ENCODE results near the gene MAB21L3. TPM values are rescaled to one million over a fixed set of nuclear protein-coding genes. Genes with fewer than 3 reads are reported as not detected.

The MAB21L3 gene
- total RNA-seq, 1 donor from 2014 or later: not detected

GRCh38 chr1:116107371-116107770, 3.8 kb upstream of the MAB21L3 start:
- no peak for DNase-seq (ENCODE audit: extremely low read depth, low read depth, low spot score)

- DNase-seq (ENCODE audit: extremely low read depth, low read depth, low spot score): no peak
Observed at GRCh38 chr1:116111524-116112021, 374 bp downstream of the MAB21L3 start.

GRCh38 chr1:116112388-116113140, 1.4 kb downstream of the MAB21L3 start:
- DNase-seq (ENCODE audit: extremely low read depth, low read depth, low spot score): no peak

GRCh38 chr1:116113615-116114014, 2.4 kb downstream of the MAB21L3 start:
- no peak for DNase-seq (ENCODE audit: extremely low read depth, low read depth, low spot score)

- DNase-seq (ENCODE audit: extremely low read depth, low read depth, low spot score): no peak
Observed at GRCh38 chr1:116115476-116116439, 4.6 kb downstream of the MAB21L3 start.

GRCh38 chr1:116118471-116118870, 7.3 kb downstream of the MAB21L3 start:
- DNase-seq (ENCODE audit: extremely low read depth, low read depth, low spot score): no peak

- no peak for DNase-seq (ENCODE audit: extremely low read depth, low read depth, low spot score)
Observed at GRCh38 chr1:116119876-116120275, 8.7 kb downstream of the MAB21L3 start.

- no peak for DNase-seq (ENCODE audit: extremely low read depth, low read depth, low spot score)
Observed at GRCh38 chr1:116122955-116123757, 12.0 kb downstream of the MAB21L3 start.

GRCh38 chr1:116123837-116124533, 12.8 kb downstream of the MAB21L3 start:
- DNase-seq (ENCODE audit: extremely low read depth, low read depth, low spot score): no peak

- no peak for DNase-seq (ENCODE audit: extremely low read depth, low read depth, low spot score)
Observed at GRCh38 chr1:116125758-116126157, 14.6 kb downstream of the MAB21L3 start.

GRCh38 chr1:116126281-116126680, 15.1 kb downstream of the MAB21L3 start:
- DNase-seq (ENCODE audit: extremely low read depth, low read depth, low spot score): no peak

- DNase-seq (ENCODE audit: extremely low read depth, low read depth, low spot score): no peak
Observed at GRCh38 chr1:116127123-116127847, 16.1 kb downstream of the MAB21L3 start.

- DNase-seq (ENCODE audit: extremely low read depth, low read depth, low spot score): no peak
Observed at GRCh38 chr1:116127848-116128540, 16.8 kb downstream of the MAB21L3 start.

- DNase-seq (ENCODE audit: extremely low read depth, low read depth, low spot score): no peak
Observed at GRCh38 chr1:116128664-116129063, 17.5 kb downstream of the MAB21L3 start.

- no peak for DNase-seq (ENCODE audit: extremely low read depth, low read depth, low spot score)
Observed at GRCh38 chr1:116129537-116129936, 18.3 kb downstream of the MAB21L3 start.

GRCh38 chr1:116130356-116130755, 19.2 kb downstream of the MAB21L3 start:
- no peak for DNase-seq (ENCODE audit: extremely low read depth, low read depth, low spot score)

GRCh38 chr1:116131170-116131569, 20.0 kb downstream of the MAB21L3 start:
- no peak for DNase-seq (ENCODE audit: extremely low read depth, low read depth, low spot score)

- no peak for DNase-seq (ENCODE audit: extremely low read depth, low read depth, low spot score)
Observed at GRCh38 chr1:116131866-116132605, 20.8 kb downstream of the MAB21L3 start.
